Thoracic aorta (tissue), 2 donors: Measurements from ENCODE around the gene MYOD1. TPM values are rescaled to one million over a fixed set of nuclear protein-coding genes. Genes with fewer than 3 reads are reported as not detected.

Experiments
- ATAC-seq: fragments of 150-250 bp; one replicate; pipeline ENCODE4 v1.8.0; 2017; ENCODE audit warnings: low read depth; ENCODE audit not compliant: insufficient number of reproducible peaks, low FRiP score
- DNase-seq: peaks from one replicate; pipeline ENCODE4 v3.0.0-alpha.2; 2020; ENCODE audit warnings: low spot score
- H3K27ac ChIP-seq, 2 donors: fragments of 200-600 bp; sonication (generic); 1 replicate in 1 of 2; 2 replicates in 1 of 2; pipeline ENCODE4 v1.5.1; 2016; ENCODE audit warnings: mild to moderate bottlenecking in 2 of 2, moderate library complexity in 2 of 2
- H3K27me3 ChIP-seq: fragments of 200-600 bp; sonication (generic); replicated peaks from 2 replicates; pipeline ENCODE4 v1.6.0; 2016; ENCODE audit warnings: mild to moderate bottlenecking; ENCODE audit not compliant: insufficient read depth
- H3K36me3 ChIP-seq: fragments of 200-600 bp; sonication (generic); one replicate; pipeline ENCODE4 v1.5.1; 2016
- H3K4me1 ChIP-seq, 2 donors: fragments of 200-600 bp; sonication (generic); 1 replicate in 1 of 2; 2 replicates in 1 of 2; pipeline versions ENCODE4 v1.5.1 to v1.6.0; 2016; ENCODE audit warnings: low read depth in 2 of 2, mild to moderate bottlenecking in 1 of 2; ENCODE audit not compliant: control insufficient read depth in 1 of 2
- H3K4me3 ChIP-seq: fragments of 200-600 bp; sonication (generic); 2 replicates; pipeline ENCODE4 v1.5.1; 2016; ENCODE audit warnings: mild to moderate bottlenecking
- H3K9me3 ChIP-seq: fragments of 200-600 bp; sonication (generic); 2 replicates; pipeline ENCODE4 v1.5.1; 2016
- total RNA-seq, 2 donors: library from RNA; depleted of rRNA; stranded (reverse); fragments of >200 nt; gene quantifications; one replicate each; pipeline versions ENCODE4 v1.1.0 to v1.2.3, GENCODE V29; 2016
- TF ChIP-seq, protein P1 (sequence below): fragments of 200-600 bp; sonication (generic); IDR thresholded peaks from one replicate; pipeline ENCODE4 v1.5.1; 2019; ENCODE audit warnings: antibody characterized with exemption

The MYOD1 gene
- total RNA-seq, 2 donors from 2014 or later: not detected

DNA sequence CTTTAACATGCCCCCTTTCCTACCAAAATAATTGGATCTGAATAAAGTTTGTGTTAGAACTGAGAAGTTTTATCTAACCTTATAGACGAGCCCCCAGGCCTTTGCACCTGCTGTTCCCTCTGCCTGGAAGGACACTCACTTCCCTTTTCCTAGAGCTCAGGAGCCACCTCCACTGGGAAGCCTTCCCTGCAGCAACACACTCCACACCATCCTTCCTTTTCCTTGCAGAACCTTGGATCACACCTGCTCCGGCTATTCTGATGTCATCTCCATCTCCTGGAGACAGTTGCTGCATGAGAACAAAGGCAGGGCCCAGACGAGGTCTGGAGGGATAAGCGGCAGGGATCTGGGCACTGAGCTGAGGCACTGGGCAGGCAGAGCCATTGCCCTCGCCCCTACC, 22.6 kb upstream of the MYOD1 start:
- H3K36me3 ChIP-seq: no peaks in the 10 kb centered on the region
- H3K27me3 ChIP-seq: no peaks in the 10 kb centered on the region
- TF ChIP-seq, protein P1, sequence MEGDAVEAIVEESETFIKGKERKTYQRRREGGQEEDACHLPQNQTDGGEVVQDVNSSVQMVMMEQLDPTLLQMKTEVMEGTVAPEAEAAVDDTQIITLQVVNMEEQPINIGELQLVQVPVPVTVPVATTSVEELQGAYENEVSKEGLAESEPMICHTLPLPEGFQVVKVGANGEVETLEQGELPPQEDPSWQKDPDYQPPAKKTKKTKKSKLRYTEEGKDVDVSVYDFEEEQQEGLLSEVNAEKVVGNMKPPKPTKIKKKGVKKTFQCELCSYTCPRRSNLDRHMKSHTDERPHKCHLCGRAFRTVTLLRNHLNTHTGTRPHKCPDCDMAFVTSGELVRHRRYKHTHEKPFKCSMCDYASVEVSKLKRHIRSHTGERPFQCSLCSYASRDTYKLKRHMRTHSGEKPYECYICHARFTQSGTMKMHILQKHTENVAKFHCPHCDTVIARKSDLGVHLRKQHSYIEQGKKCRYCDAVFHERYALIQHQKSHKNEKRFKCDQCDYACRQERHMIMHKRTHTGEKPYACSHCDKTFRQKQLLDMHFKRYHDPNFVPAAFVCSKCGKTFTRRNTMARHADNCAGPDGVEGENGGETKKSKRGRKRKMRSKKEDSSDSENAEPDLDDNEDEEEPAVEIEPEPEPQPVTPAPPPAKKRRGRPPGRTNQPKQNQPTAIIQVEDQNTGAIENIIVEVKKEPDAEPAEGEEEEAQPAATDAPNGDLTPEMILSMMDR: no peak
- DNase-seq (no peak), ATAC-seq (no peak)
- no peaks in the 10 kb centered on the region for H3K9me3 ChIP-seq
- H3K4me3 ChIP-seq: no peak overlapping the region
- no peaks in the 10 kb centered on the region for H3K4me1 ChIP-seq
- no peak overlapping the region for H3K27ac ChIP-seq

DNA sequence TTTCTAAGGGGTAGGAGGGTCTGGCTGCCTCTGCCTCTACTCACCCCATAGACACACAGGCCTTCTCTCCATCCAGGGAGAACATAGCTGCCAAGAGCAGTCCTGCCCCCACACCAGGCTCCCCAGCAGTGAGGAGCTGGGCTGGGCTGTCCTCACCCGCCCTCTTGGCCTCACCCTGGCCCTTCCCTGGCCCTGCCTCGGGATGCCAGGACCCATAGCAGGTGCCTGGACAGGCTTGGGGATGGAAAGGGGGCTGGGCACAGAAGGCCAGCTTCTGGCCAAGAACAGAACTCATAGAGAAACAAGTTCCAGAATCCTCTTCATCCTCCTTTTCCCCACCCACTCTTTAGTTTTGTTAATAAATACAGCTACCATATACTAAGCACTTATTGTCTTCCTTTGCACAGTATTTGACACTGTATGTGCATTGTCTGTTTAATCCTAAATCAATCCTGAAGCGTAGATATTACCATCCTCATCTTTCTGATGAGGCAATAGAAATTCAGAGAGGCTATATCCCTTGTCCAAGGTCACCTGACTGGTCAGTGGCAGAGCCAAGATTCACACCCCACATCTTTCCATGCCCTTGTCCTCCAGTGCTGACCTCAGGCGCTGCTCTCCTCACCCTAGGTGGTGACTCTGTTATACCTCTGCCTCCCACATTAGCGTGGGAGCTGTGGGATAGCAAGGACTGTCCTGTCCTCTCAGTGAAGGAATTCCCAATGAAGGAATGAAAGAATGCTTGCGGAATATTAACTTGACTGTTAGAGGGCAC, 22.0 kb upstream of the MYOD1 start:
- no peak overlapping the region for H3K4me3 ChIP-seq
- no peaks in the 10 kb centered on the region for H3K27me3 ChIP-seq
- TF ChIP-seq, protein P1: no peak
- H3K4me1 ChIP-seq: no peaks in the 10 kb centered on the region
- no peak for ATAC-seq
- no peak overlapping the region for H3K27ac ChIP-seq
- no peak for DNase-seq
- H3K9me3 ChIP-seq: no peaks in the 10 kb centered on the region
- H3K36me3 ChIP-seq: no peaks in the 10 kb centered on the region

DNA sequence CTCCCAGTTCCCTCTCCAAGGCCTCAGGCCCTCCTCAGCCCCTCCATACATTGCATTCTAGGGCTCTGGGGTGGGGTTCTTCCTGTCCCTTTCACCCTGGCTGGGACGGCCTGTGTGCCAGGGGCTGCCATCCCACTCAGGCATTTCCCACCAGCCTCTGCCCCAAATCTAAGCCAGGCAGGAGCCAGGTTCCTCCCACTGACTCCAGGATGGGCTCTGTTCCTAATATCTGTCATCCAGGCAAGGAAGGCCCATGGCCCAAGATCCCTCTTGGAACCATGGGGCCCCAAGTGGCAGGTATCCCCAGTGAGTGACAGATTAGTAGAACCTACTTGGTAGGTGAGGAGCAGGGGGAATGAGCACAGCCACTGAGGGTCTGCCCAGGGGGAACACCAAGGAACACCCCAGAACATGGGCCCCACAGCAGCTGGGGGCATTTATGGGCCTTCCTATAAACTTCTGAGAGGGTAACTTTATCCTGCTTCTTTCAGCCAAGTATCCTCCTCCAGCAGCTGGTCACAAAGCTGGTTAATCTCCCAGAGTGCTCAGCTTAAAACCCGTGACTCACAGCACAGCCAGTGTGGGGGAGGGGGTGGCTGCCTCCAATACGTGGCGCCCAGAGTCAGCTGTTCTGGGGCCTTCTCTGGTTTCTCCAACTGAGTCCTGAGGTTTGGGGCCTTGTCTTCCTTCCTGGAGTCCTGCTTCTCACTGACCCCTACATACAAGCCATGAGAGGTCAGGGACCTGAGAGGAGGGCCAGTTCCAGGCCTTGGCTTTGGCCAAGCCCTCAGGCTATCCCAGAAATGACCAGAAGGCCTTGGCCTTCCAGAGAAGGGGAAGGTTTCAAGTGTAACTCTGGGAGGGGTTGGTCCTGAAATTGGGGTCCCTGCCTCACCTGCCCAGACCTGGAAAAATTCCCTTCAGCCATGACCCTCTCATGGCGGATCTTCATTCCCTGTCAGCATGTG, 19.9 kb upstream of the MYOD1 start:
- Histone ChIP-seq H3K9me3 (no peaks in the 10 kb centered on the region), H3K4me1 (no peaks in the 10 kb centered on the region), H3K27me3 (no peaks in the 10 kb centered on the region), H3K4me3 (no peak overlapping the region), H3K36me3 (no peaks in the 10 kb centered on the region), H3K27ac (no peak overlapping the region)
- TF ChIP-seq, protein P1: no peak
- ATAC-seq (no peak), DNase-seq (no peak)

DNA sequence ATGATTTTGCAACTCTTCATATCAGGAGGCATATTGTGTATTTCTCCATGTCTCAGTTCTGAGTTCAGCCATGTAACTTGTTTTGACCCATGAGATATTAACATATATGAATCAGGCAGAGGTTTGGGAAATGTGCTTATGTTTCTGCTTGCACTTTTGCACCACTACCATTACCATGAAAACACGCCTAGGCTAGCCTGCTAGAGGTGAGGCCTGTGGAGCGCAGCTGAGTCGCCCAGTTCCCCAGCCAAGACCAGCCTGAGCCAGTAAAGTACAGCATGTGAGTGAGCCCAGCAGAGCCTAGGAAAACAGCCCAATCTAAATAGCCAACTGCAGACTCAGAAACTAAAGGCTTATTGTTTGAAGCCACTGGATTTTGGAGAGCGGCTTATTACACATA, 18.4 kb upstream of the MYOD1 start:
- Histone ChIP-seq H3K36me3 (no peaks in the 10 kb centered on the region), H3K4me1 (no peaks in the 10 kb centered on the region), H3K4me3 (no peak overlapping the region), H3K9me3 (no peaks in the 10 kb centered on the region), H3K27ac (no peak overlapping the region), H3K27me3 (no peaks in the 10 kb centered on the region)
- TF ChIP-seq, protein P1: no peak
- no peak for ATAC-seq
- DNase-seq: no peak

DNA sequence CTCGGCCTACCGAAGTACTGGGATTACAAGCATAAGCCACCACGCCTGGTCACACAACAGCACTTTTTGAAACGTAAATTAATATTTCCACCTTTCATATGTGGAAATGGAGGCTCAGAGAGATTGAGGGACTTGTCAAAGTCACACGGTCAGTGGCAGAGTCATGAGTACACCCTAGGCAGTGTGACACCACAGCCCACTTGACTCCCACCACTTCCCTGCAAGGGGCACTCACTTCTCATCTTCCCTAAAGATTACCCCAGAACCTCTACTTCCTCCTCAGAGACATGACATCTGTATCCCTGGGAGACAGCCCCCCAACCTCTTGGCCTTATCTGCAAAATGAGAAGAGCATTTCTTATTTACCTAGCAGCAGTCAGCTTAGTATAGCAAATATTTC, 16.5 kb upstream of the MYOD1 start:
- Histone ChIP-seq H3K27me3 (no peaks in the 10 kb centered on the region), H3K27ac (no peak overlapping the region), H3K4me1 (no peaks in the 10 kb centered on the region), H3K36me3 (no peaks in the 10 kb centered on the region), H3K9me3 (no peaks in the 10 kb centered on the region), H3K4me3 (no peak overlapping the region)
- no peak for ATAC-seq
- TF ChIP-seq, protein P1: no peak
- no peak for DNase-seq
